OCI-LY1 (cell line): ENCODE results near the gene TFAP2E.

ENCODE experiments used
- H2AFZ ChIP-seq: fragments of 200-600 bp; sonication (generic), shearing (Covaris generic); 2 replicates; pipeline ENCODE4 v1.6.0; 2014; ENCODE audit warnings: antibody characterized with exemption, mild to moderate bottlenecking, low read length
- H3F3A ChIP-seq: fragments of 200-600 bp; sonication (generic), shearing (Covaris generic); 2 replicates; pipeline ENCODE4 v1.6.0; 2014; ENCODE audit warnings: mild to moderate bottlenecking, antibody characterized with exemption, low read length, moderate library complexity; ENCODE audit not compliant: insufficient read depth
- H3K27ac ChIP-seq: fragments of 200-600 bp; sonication (generic); 2 replicates; pipeline ENCODE4 v1.5.1; 2014; ENCODE audit warnings: low read length, mixed run types, mild to moderate bottlenecking, low read depth; ENCODE audit not compliant: poor library complexity, severe bottlenecking
- H3K27me3 ChIP-seq: fragments of 200-600 bp; sonication (generic); 2 replicates; pipeline ENCODE4 v1.6.0; 2014; ENCODE audit warnings: antibody characterized with exemption, mild to moderate bottlenecking, low read length, moderate library complexity; ENCODE audit not compliant: insufficient read depth
- H3K36me3 ChIP-seq: fragments of 200-600 bp; sonication (generic); 2 replicates; pipeline ENCODE4 v1.6.1; 2014; ENCODE audit warnings: mild to moderate bottlenecking, antibody characterized with exemption, low read length, moderate library complexity, mixed read lengths; ENCODE audit not compliant: insufficient read depth
- H3K4me1 ChIP-seq: fragments of 200-600 bp; sonication (generic); 2 replicates; pipeline ENCODE4 v1.5.1; 2014; ENCODE audit warnings: mild to moderate bottlenecking, low read length, moderate library complexity; ENCODE audit not compliant: insufficient read depth, severe bottlenecking
- H3K4me2 ChIP-seq: fragments of 200-600 bp; sonication (generic), shearing (Covaris generic); 2 replicates; pipeline ENCODE4 v1.6.1; 2014; ENCODE audit warnings: low read length
- H3K4me3 ChIP-seq: fragments of 200-600 bp; sonication (generic); 2 replicates; pipeline ENCODE4 v1.5.1; 2014; ENCODE audit warnings: low read length, low read depth, mild to moderate bottlenecking, mixed read lengths; ENCODE audit not compliant: poor library complexity, severe bottlenecking
- H3K79me2 ChIP-seq: fragments of 200-600 bp; shearing (Covaris generic); 2 replicates; pipeline ENCODE4 v1.6.1; 2016; ENCODE audit warnings: mixed run types, low read length, mixed read lengths; ENCODE audit not compliant: insufficient read depth
- H3K9ac ChIP-seq: fragments of 200-600 bp; sonication (generic), shearing (Covaris generic); 2 replicates; pipeline ENCODE4 v1.6.1; 2014; ENCODE audit warnings: mild to moderate bottlenecking, low read length, mixed read lengths
- H3K9me2 ChIP-seq: fragments of 200-600 bp; sonication (generic), shearing (Covaris generic); 2 replicates; pipeline ENCODE4 v1.6.1; 2014; ENCODE audit warnings: low read depth, mild to moderate bottlenecking, low read length, mixed read lengths
- H3K9me3 ChIP-seq: fragments of 200-600 bp; shearing (Covaris generic); 2 replicates; pipeline ENCODE4 v1.6.1; 2014; ENCODE audit warnings: low read length, mixed read lengths
- H4K20me1 ChIP-seq: fragments of 200-600 bp; sonication (generic), shearing (Covaris generic); 2 replicates; pipeline ENCODE4 v1.6.0; 2016; ENCODE audit warnings: mild to moderate bottlenecking, low read length; ENCODE audit not compliant: insufficient read depth
- CTCF ChIP-seq: fragments of 200-600 bp; sonication (generic), shearing (Covaris generic); IDR thresholded peaks from 2 replicates; pipeline ENCODE4 v1.5.1; 2017; ENCODE audit warnings: mild to moderate bottlenecking, antibody characterized with exemption, low read length, moderate library complexity, mixed read lengths
- EZH2 ChIP-seq: fragments of 200-600 bp; sonication (generic), shearing (Covaris generic); IDR thresholded peaks from 2 replicates; pipeline ENCODE4 v1.8.0; 2017; ENCODE audit warnings: borderline replicate concordance, mixed run types, mild to moderate bottlenecking, antibody characterized with exemption, low read length, moderate library complexity, mixed read lengths

Gene TFAP2E

GRCh38 chr1:35623832-35624231 is 50.7 kb downstream of the TFAP2E start:
- H4K20me1 ChIP-seq = no peaks in the 10 kb centered on the region
- no peak for TF ChIP-seq CTCF
- no peak for TF ChIP-seq EZH2
- no peak overlapping the region for H3K4me3 ChIP-seq
- no peak overlapping the region for H2AFZ ChIP-seq
- H3K27ac ChIP-seq = no peak overlapping the region
- no peak overlapping the region for H3K4me2 ChIP-seq
- no peaks in the 10 kb centered on the region for H3K27me3 ChIP-seq
- no peaks in the 10 kb centered on the region for H3K9me2 ChIP-seq
- peaks cover 24% of the 10 kb centered on the region; the same call in 1 of the 2 replicates for H3K79me2 ChIP-seq
- H3K9ac ChIP-seq = no peak overlapping the region
- no peaks in the 10 kb centered on the region for H3F3A ChIP-seq
- peaks cover 71% of the 10 kb centered on the region for H3K36me3 ChIP-seq
- no peaks in the 10 kb centered on the region for H3K9me3 ChIP-seq
- no peaks in the 10 kb centered on the region for H3K4me1 ChIP-seq

- H3K4me1 ChIP-seq = no peaks in the 10 kb centered on the region
- no peak overlapping the region for H3K4me2 ChIP-seq
- H4K20me1 ChIP-seq = no peaks in the 10 kb centered on the region
- H3K9me2 ChIP-seq = no peaks in the 10 kb centered on the region
- H3K79me2 ChIP-seq = peaks cover 2% of the 10 kb centered on the region; the same call in 1 of the 2 replicates
- H3K27me3 ChIP-seq = no peaks in the 10 kb centered on the region
- TF ChIP-seq CTCF (no peak), EZH2 (no peak)
- no peaks in the 10 kb centered on the region for H3F3A ChIP-seq
- H3K27ac ChIP-seq = no peak overlapping the region
- no peak overlapping the region for H2AFZ ChIP-seq
- H3K4me3 ChIP-seq = no peak overlapping the region
- H3K9me3 ChIP-seq = no peaks in the 10 kb centered on the region
- H3K36me3 ChIP-seq = peaks cover 83% of the 10 kb centered on the region
- H3K9ac ChIP-seq = no peak overlapping the region
These were observed 55.9 kb downstream of the TFAP2E start for GRCh38 chr1:35629051-35629450.

- Histone ChIP-seq H4K20me1 (no peaks in the 10 kb centered on the region), H3F3A (no peaks in the 10 kb centered on the region), H3K9me2 (no peaks in the 10 kb centered on the region), H3K4me1 (no peaks in the 10 kb centered on the region), H3K79me2 (peaks cover 12% of the 10 kb centered on the region), H2AFZ (no peak overlapping the region), H3K27me3 (no peaks in the 10 kb centered on the region), H3K9me3 (no peaks in the 10 kb centered on the region), H3K4me2 (no peak overlapping the region), H3K36me3 (peaks cover 94% of the 10 kb centered on the region), H3K4me3 (no peak overlapping the region), H3K9ac (no peak overlapping the region), H3K27ac (no peak overlapping the region)
- TF ChIP-seq EZH2 (no peak), CTCF (no peak)
These were observed 58.3 kb downstream of the TFAP2E start for GRCh38 chr1:35631396-35631795.
